Measurements from ENCODE around the gene ANO7.

The ANO7 gene

GRCh38 chr2:241188361-241189092 lies at the start of gene ANO7:
Gene ANO7, plus strand, starts transcription at chr2:241188677. Its CDS starts 1,387 bp downstream, at chr2:241190064.
- DNase-seq: no peak

GRCh38 chr2:241139531-241140444 lies 48.7 kb upstream of the ANO7 start:
- DNase-seq: no peak

GRCh38 chr2:241140445-241140840 lies 48.0 kb upstream of the ANO7 start:
- DNase-seq: no peak

GRCh38 chr2:241141214-241141770 lies 47.2 kb upstream of the ANO7 start:
- no peak for DNase-seq

- no peak for DNase-seq
These were observed 46.4 kb upstream of the ANO7 start for GRCh38 chr2:241142063-241142462.

- DNase-seq: no peak
These were observed 45.9 kb upstream of the ANO7 start for GRCh38 chr2:241142593-241142992.

GRCh38 chr2:241146286-241146685 lies 42.2 kb upstream of the ANO7 start:
- no peak for DNase-seq

GRCh38 chr2:241147336-241147735 lies 41.1 kb upstream of the ANO7 start:
- no peak for DNase-seq

GRCh38 chr2:241148239-241148638 lies 40.2 kb upstream of the ANO7 start:
- no peak for DNase-seq

GRCh38 chr2:241148891-241149674 lies 39.4 kb upstream of the ANO7 start, which contains the start of gene PASK:
Gene PASK, minus strand, starts transcription at chr2:241149472. Its CDS starts 6,440 bp downstream, at chr2:241143032.
- peak; percentile 94 for DNase-seq

GRCh38 chr2:241149675-241149924 lies 38.9 kb upstream of the ANO7 start:
- DNase-seq: no peak

- peak; percentile 97 for DNase-seq
These were observed 38.4 kb upstream of the ANO7 start, which contains the start of gene PPP1R7 for GRCh38 chr2:241149925-241150659. Gene PPP1R7, plus strand, starts transcription at chr2:241150467. Its CDS starts 29 bp downstream, at chr2:241150496.

GRCh38 chr2:241150660-241151530 lies 37.6 kb upstream of the ANO7 start:
- DNase-seq: no peak

GRCh38 chr2:241151934-241152660 lies 36.4 kb upstream of the ANO7 start:
- DNase-seq: no peak

GRCh38 chr2:241153616-241154015 lies 34.9 kb upstream of the ANO7 start:
- DNase-seq: no peak

GRCh38 chr2:241154915-241155314 lies 33.6 kb upstream of the ANO7 start:
- no peak for DNase-seq

- no peak for DNase-seq
These were observed 32.5 kb upstream of the ANO7 start for GRCh38 chr2:241155936-241156335.

GRCh38 chr2:241156971-241157441 lies 31.5 kb upstream of the ANO7 start:
- DNase-seq: no peak

- no peak for DNase-seq
These were observed 30.5 kb upstream of the ANO7 start for GRCh38 chr2:241157841-241158545.

- no peak for DNase-seq
These were observed 30.0 kb upstream of the ANO7 start for GRCh38 chr2:241158546-241158900.
